ENCODE measurements around the gene ADRM1. TPM values are rescaled to one million over a fixed set of nuclear protein-coding genes. Genes with fewer than 3 reads are reported as not detected.
A peak's percentile ranks its signal among the peaks of the same experiment; 100 is the strongest.

The ADRM1 gene
- total and polyA plus RNA-seq, 2 experiments from 2014 or later: 206 to 243 TPM

GRCh38 chr20:62296724-62297448, 5.9 kb upstream of the ADRM1 start:
- no peaks in the 10 kb centered on the region for H3K79me2 ChIP-seq (replicated peaks; ENCODE audit: insufficient read depth)
- H3K4me2 ChIP-seq: no peak overlapping the region
- H3F3A ChIP-seq (replicated peaks; ENCODE audit: low read depth): 0 out of 2 replicates have a peak, but pooled peaks cover 5% of the 10 kb centered on the region
- Mint-ChIP-seq H3K27me3 (ENCODE audit: insufficient read depth, low read depth, poor library complexity) (peaks cover 10% of the 10 kb centered on the region), H3K4me3 (no peak overlapping the region), H3K27ac (no peak overlapping the region), H3K36me3 (ENCODE audit: low read depth) (peaks cover 27% of the 10 kb centered on the region), H3K9me3 (no peaks in the 10 kb centered on the region), H3K4me1 (peaks cover 7% of the 10 kb centered on the region; the same call in 1 of the 3 replicates)
- TF ChIP-seq ZNF114 (CRISPR knock-in tag; IDR thresholded peaks at IDR 0.05): no peak
- no peak for TF ChIP-seq ETS1 (IDR thresholded peaks at IDR 0.05)
- TF ChIP-seq CTCF (conservative IDR thresholded peaks at IDR 0.05; ENCODE audit: low read depth in 2 of 2): no peak
- no peak for TF ChIP-seq STAT1 (IDR thresholded peaks at IDR 0.05; ENCODE audit: unreplicated experiment)
- TF ChIP-seq POLR2AphosphoS5 (IDR thresholded peaks at IDR 0.05; ENCODE audit: low read depth): no peak
- no peak for TF ChIP-seq CREB1 (CRISPR knock-in tag; IDR thresholded peaks at IDR 0.05; ENCODE audit: low read depth)
- no peak for TF ChIP-seq NANOG (IDR thresholded peaks at IDR 0.05; ENCODE audit: borderline replicate concordance)
- TF ChIP-seq JUNB (IDR thresholded peaks at IDR 0.05; ENCODE audit: unreplicated experiment): no peak
- DNase-seq (ENCODE audit: low spot score) (no peak), ATAC-seq (no peak)
- H2AFZ ChIP-seq: no peak overlapping the region
- H3K27ac ChIP-seq (ENCODE audit: low read depth): no peak overlapping the region
- H3K27me3 ChIP-seq (ENCODE audit: insufficient read depth): no peaks in the 10 kb centered on the region
- no peaks in the 10 kb centered on the region for H3K36me3 ChIP-seq (ENCODE audit: insufficient read depth)
- no peaks in the 10 kb centered on the region; the same call in 1 of the 2 replicates for H4K20me1 ChIP-seq (replicated peaks; ENCODE audit: insufficient read depth)
- H3K9me2 ChIP-seq (ENCODE audit: insufficient read depth): no peaks in the 10 kb centered on the region
- no peak overlapping the region for H3K4me3 ChIP-seq
- H3K4me1 ChIP-seq (ENCODE audit: insufficient read depth): no peaks in the 10 kb centered on the region

- Mint-ChIP-seq H3K27ac (no peak overlapping the region), H3K4me3 (no peak overlapping the region), H3K4me1 (peaks cover 8% of the 10 kb centered on the region; the same call in 1 of the 3 replicates), H3K9me3 (no peaks in the 10 kb centered on the region), H3K27me3 (ENCODE audit: insufficient read depth, low read depth, poor library complexity) (peaks cover 10% of the 10 kb centered on the region), H3K36me3 (ENCODE audit: low read depth) (peaks cover 22% of the 10 kb centered on the region)
- Histone ChIP-seq H3K4me3 (no peak overlapping the region), H3K4me1 (ENCODE audit: insufficient read depth) (no peaks in the 10 kb centered on the region), H3K79me2 (replicated peaks; ENCODE audit: insufficient read depth) (no peaks in the 10 kb centered on the region), H4K20me1 (replicated peaks; ENCODE audit: insufficient read depth) (no peaks in the 10 kb centered on the region; the same call in 1 of the 2 replicates), H3K36me3 (ENCODE audit: insufficient read depth) (no peaks in the 10 kb centered on the region), H3K9me2 (ENCODE audit: insufficient read depth) (no peaks in the 10 kb centered on the region), H2AFZ (no peak overlapping the region), H3F3A (replicated peaks; ENCODE audit: low read depth) (0 out of 2 replicates have a peak, but pooled peaks cover 5% of the 10 kb centered on the region), H3K27ac (ENCODE audit: low read depth) (no peak overlapping the region), H3K27me3 (ENCODE audit: insufficient read depth) (no peaks in the 10 kb centered on the region), H3K4me2 (no peak overlapping the region)
- DNase-seq (ENCODE audit: low spot score) (no peak), ATAC-seq (no peak)
- no peak for TF ChIP-seq EZH2 (IDR thresholded peaks at IDR 0.05; ENCODE audit: low read depth, unreplicated experiment)
- TF ChIP-seq CTCF (conservative IDR thresholded peaks at IDR 0.05; ENCODE audit: low read depth in 2 of 2): peak in 1 of 2 experiments; percentile 37; a peak in 2 of 4 replicates
Observed at GRCh38 chr20:62297449-62298227, 5.2 kb upstream of the ADRM1 start.

Data from GM23338 (cell line).